Measurements from ENCODE around the gene IGSF22. TPM values are rescaled to one million over a fixed set of nuclear protein-coding genes. Genes with fewer than 3 reads are reported as not detected.

IGSF22 gene
- total RNA-seq, 1 donor from 2014 or later = under 0.01 TPM

- H3K27me3 ChIP-seq (ENCODE audit: control insufficient read depth, insufficient read depth, low read length) = no peaks in the 10 kb centered on the region
- no peak overlapping the region for H3K4me3 ChIP-seq (ENCODE audit: low read depth, low read length)
- DNase-seq (ENCODE audit: low read depth) = peak; percentile 25
- FAIRE-seq = no peak
- no peak for TF ChIP-seq CTCF (IDR thresholded peaks at IDR 0.05; ENCODE audit: insufficient read depth, low read length, severe bottlenecking)
- no peaks in the 10 kb centered on the region for H3K36me3 ChIP-seq (ENCODE audit: control insufficient read depth, insufficient read depth, low read length)
Measured at GRCh38 chr11:18700375-18700774, 25.6 kb downstream of the IGSF22 start.

GRCh38 chr11:18699848-18700261, 26.1 kb downstream of the IGSF22 start:
- no peaks in the 10 kb centered on the region for H3K27me3 ChIP-seq (ENCODE audit: control insufficient read depth, insufficient read depth, low read length)
- FAIRE-seq (no peak), DNase-seq (ENCODE audit: low read depth) (no peak)
- no peak overlapping the region for H3K4me3 ChIP-seq (ENCODE audit: low read depth, low read length)
- no peaks in the 10 kb centered on the region for H3K36me3 ChIP-seq (ENCODE audit: control insufficient read depth, insufficient read depth, low read length)
- TF ChIP-seq CTCF (IDR thresholded peaks at IDR 0.05; ENCODE audit: insufficient read depth, low read length, severe bottlenecking) = no peak

GRCh38 chr11:18699269-18699596, 26.8 kb downstream of the IGSF22 start:
- no peak for TF ChIP-seq CTCF (IDR thresholded peaks at IDR 0.05; ENCODE audit: insufficient read depth, low read length, severe bottlenecking)
- DNase-seq (ENCODE audit: low read depth) (no peak), FAIRE-seq (no peak)
- peak overlapping the region; percentile 41 for H3K4me3 ChIP-seq (ENCODE audit: low read depth, low read length)
- no peaks in the 10 kb centered on the region for H3K27me3 ChIP-seq (ENCODE audit: control insufficient read depth, insufficient read depth, low read length)
- no peaks in the 10 kb centered on the region for H3K36me3 ChIP-seq (ENCODE audit: control insufficient read depth, insufficient read depth, low read length)

- peak; percentile 79 for FAIRE-seq
- Histone ChIP-seq H3K4me3 (ENCODE audit: low read depth, low read length) (peak within 1 kb of the TSS; percentile 41), H3K36me3 (ENCODE audit: control insufficient read depth, insufficient read depth, low read length) (no peaks in the 10 kb centered on the region), H3K27me3 (ENCODE audit: control insufficient read depth, insufficient read depth, low read length) (no peaks in the 10 kb centered on the region)
- peak; percentile 56 for DNase-seq (ENCODE audit: low read depth)
- no peak for TF ChIP-seq CTCF (IDR thresholded peaks at IDR 0.05; ENCODE audit: insufficient read depth, low read length, severe bottlenecking)
Measured at GRCh38 chr11:18698341-18699268, 27.4 kb downstream of the IGSF22 start, which contains the start of gene TMEM86A. Gene TMEM86A (plus strand): TSS chr11:18698779. CDS start chr11:18698887, 108 bp downstream.

- Histone ChIP-seq H3K36me3 (ENCODE audit: control insufficient read depth, insufficient read depth, low read length) (no peaks in the 10 kb centered on the region), H3K27me3 (ENCODE audit: control insufficient read depth, insufficient read depth, low read length) (no peaks in the 10 kb centered on the region), H3K4me3 (ENCODE audit: low read depth, low read length) (no peak overlapping the region)
- TF ChIP-seq CTCF (IDR thresholded peaks at IDR 0.05; ENCODE audit: insufficient read depth, low read length, severe bottlenecking) = no peak
- FAIRE-seq = no peak
- peak; percentile 52 for DNase-seq (ENCODE audit: low read depth)
Measured at GRCh38 chr11:18697576-18697975, 28.4 kb downstream of the IGSF22 start.

Measured in bronchial epithelial cell (primary cell).